HepG2 (cell line): ENCODE measurements around the gene PACS1. TPM values are rescaled to one million over a fixed set of nuclear protein-coding genes. Genes with fewer than 3 reads are reported as not detected.

Experiments
- ATAC-seq: fragments of 200-7000 bp; cut with Tn5 transposase; 3 replicates; pipeline ENCODE4 v1.9.1; 2020; ENCODE audit warnings: mild to moderate bottlenecking, moderate library complexity
- BruUV-seq: library from RNA; stranded (reverse); fragments of 400-500 nt; replicated peaks from 2 replicates; lab custom pipeline; 2021; lab: Mats Ljungman, UMichigan
- CTCF ChIA-PET: fragments of 300-600 bp; formaldehyde crosslinking; extraction: SDS; loops from one replicate; lab custom pipeline; 2021; ENCODE audit warnings: low total read pairs, inconsistent platforms, low intra/inter-chr PET ratio; lab: Yijun Ruan, JAX
- POLR2A ChIA-PET: fragments of 350-600 bp; sonication (Branson Sonifier 250); formaldehyde crosslinking; loops from one replicate; lab custom pipeline; 2020; ENCODE audit warnings: antibody characterized with exemption, inconsistent platforms; lab: Yijun Ruan, JAX
- DNase-seq: peaks from one replicate; pipeline ENCODE4 v3.0.0-alpha.2; 2015; ENCODE audit warnings: low spot score
- FAIRE-seq: peaks from 3 replicates; lab custom pipeline; 2011; peaks lifted over from hg19 to GRCh38; lab: Jason Lieb, UNC
- H2AFZ ChIP-seq: one replicate; pipeline ENCODE4 v1.6.1; 2011; ENCODE audit warnings: low read length, inconsistent platforms
- H3K27ac ChIP-seq: fragments of 300-600 bp; 3 replicates; pipeline ENCODE4 v1.8.0; 2011; ENCODE audit warnings: mixed run types, mild to moderate bottlenecking, mixed read lengths, low read length, inconsistent platforms; ENCODE audit not compliant: insufficient read depth; ENCODE audit errors: extremely low read length
- H3K27me3 ChIP-seq, 2 experiments: fragments of 200-600 bp in 1 of 2; 2 replicates in 1 of 2; 3 replicates in 1 of 2; pipeline versions ENCODE4 v1.6.0 to v1.8.0; 2011; ENCODE audit warnings: low read length in 2 of 2, mild to moderate bottlenecking in 2 of 2, moderate library complexity in 2 of 2, inconsistent platforms in 1 of 2; ENCODE audit not compliant: insufficient read depth in 2 of 2, control insufficient read depth in 1 of 2
- H3K36me3 ChIP-seq, 2 experiments: fragments of 200-600 bp in 1 of 2; replicated peaks in 1 of 2; 2 replicates in 1 of 2; 3 replicates in 1 of 2; pipeline versions ENCODE4 v1.5.1 to v1.8.0; 2011; ENCODE audit warnings: low read length in 2 of 2, inconsistent platforms in 1 of 2; ENCODE audit not compliant: insufficient read depth in 2 of 2, control insufficient read depth in 1 of 2
- H3K4me1 ChIP-seq: 2 replicates; pipeline ENCODE4 v1.5.1; 2012; ENCODE audit warnings: low read length, inconsistent platforms; ENCODE audit not compliant: insufficient read depth
- H3K4me2 ChIP-seq: 2 replicates; pipeline ENCODE4 v1.6.0; 2011; ENCODE audit warnings: low read depth, low read length, inconsistent platforms
- H3K4me3 ChIP-seq, 3 experiments: fragments of 200-600 bp in 1 of 3; sonication (generic), shearing (Covaris generic) in 1 of 3; replicated peaks in 1 of 3; 2 replicates each; pipeline ENCODE4 v1.5.1; 2011 to 2016; ENCODE audit warnings: low read length in 3 of 3, inconsistent platforms in 2 of 3, low read depth in 2 of 3, mild to moderate bottlenecking in 2 of 3, control low read depth in 1 of 3, mixed read lengths in 1 of 3; ENCODE audit not compliant: insufficient read depth in 1 of 3
- H3K79me2 ChIP-seq: one replicate; pipeline ENCODE4 v1.6.1; 2011; ENCODE audit warnings: low read length, inconsistent platforms; ENCODE audit not compliant: insufficient read depth
- H3K9ac ChIP-seq: 2 replicates; pipeline ENCODE4 v1.6.0; 2011; ENCODE audit warnings: mild to moderate bottlenecking, low read depth, low read length, inconsistent platforms; ENCODE audit not compliant: insufficient read depth
- H3K9me3 ChIP-seq: 2 replicates; pipeline ENCODE4 v1.5.1; 2012; ENCODE audit warnings: mild to moderate bottlenecking, low read length
- H4K20me1 ChIP-seq: 2 replicates; pipeline ENCODE4 v1.6.0; 2011; ENCODE audit warnings: inconsistent platforms, mild to moderate bottlenecking, low read length, moderate library complexity; ENCODE audit not compliant: insufficient read depth
- CREB1 ChIP-seq, 2 experiments: fragments of 450-650 bp in 1 of 2; IDR thresholded peaks; 2 replicates each; pipeline ENCODE4 v1.6.1; 2016 to 2017; ENCODE audit warnings: control low read depth in 1 of 2, mild to moderate bottlenecking in 1 of 2, missing compliant biosample characterization in 1 of 2, missing genetic modification characterization in 1 of 2
- ELF1 ChIP-seq: sonication (generic); formaldehyde crosslinking; IDR thresholded peaks from 2 replicates; pipeline ENCODE4 v1.4.0; 2020; ENCODE audit warnings: missing genetic modification reagents
- EP300 ChIP-seq, 3 experiments: sonication (generic) in 1 of 3; formaldehyde crosslinking in 1 of 3; IDR thresholded peaks; 2 replicates each; pipeline versions ENCODE4 v1.5.1 to v1.6.1; 2011 to 2020; ENCODE audit warnings: low read depth in 2 of 3, low read length in 2 of 3, borderline replicate concordance in 1 of 3, improper control_type of control experiment in 1 of 3, mild to moderate bottlenecking in 1 of 3, missing genetic modification reagents in 1 of 3, moderate library complexity in 1 of 3
- FOXM1 ChIP-seq: sonication (generic); formaldehyde crosslinking; IDR thresholded peaks from 2 replicates; pipeline ENCODE4 v1.5.0; 2020; ENCODE audit warnings: missing genetic modification reagents
- GLI4 ChIP-seq: sonication (generic); formaldehyde crosslinking; IDR thresholded peaks from 2 replicates; pipeline ENCODE4 v1.5.1; 2020; ENCODE audit warnings: missing genetic modification reagents, mild to moderate bottlenecking, moderate library complexity, borderline replicate concordance
- IKZF4 ChIP-seq: sonication (generic); formaldehyde crosslinking; IDR thresholded peaks from 2 replicates; pipeline ENCODE4 v1.5.1; 2020; ENCODE audit warnings: borderline replicate concordance, mild to moderate bottlenecking, low read depth, missing genetic modification reagents; ENCODE audit errors: not compliant biosample characterization
- KMT2A ChIP-seq: sonication (generic); formaldehyde crosslinking; IDR thresholded peaks from 2 replicates; pipeline ENCODE4 v1.4.0; 2020; ENCODE audit warnings: missing genetic modification reagents
- MEF2D ChIP-seq: sonication (generic); formaldehyde crosslinking; IDR thresholded peaks from 2 replicates; pipeline ENCODE4 v1.5.1; 2020; ENCODE audit warnings: mild to moderate bottlenecking, missing genetic modification reagents
- MXD3 ChIP-seq: IDR thresholded peaks from 2 replicates; pipeline ENCODE4 v1.6.1; 2016; ENCODE audit warnings: mild to moderate bottlenecking, missing biosample characterization, missing genetic modification reagents
- NFE2L1 ChIP-seq: sonication (generic); formaldehyde crosslinking; IDR thresholded peaks from 2 replicates; pipeline ENCODE4 v1.4.0; 2020; ENCODE audit warnings: missing genetic modification reagents, mild to moderate bottlenecking, borderline replicate concordance
- NR1H2 ChIP-seq: sonication (generic); formaldehyde crosslinking; IDR thresholded peaks from 2 replicates; pipeline ENCODE4 v1.8.1; 2022; ENCODE audit warnings: low read depth, missing genetic modification reagents, borderline replicate concordance
- PRPF4 ChIP-seq: fragments of 200-400 bp; formaldehyde crosslinking; IDR thresholded peaks from 2 replicates; pipeline ENCODE4 v1.6.1; 2016; ENCODE audit warnings: low read length, low read depth; ENCODE audit not compliant: poor library complexity, severe bottlenecking
- RORA ChIP-seq: sonication (generic); formaldehyde crosslinking; IDR thresholded peaks from 2 replicates; pipeline ENCODE4 v1.5.0; 2020; ENCODE audit warnings: mild to moderate bottlenecking, missing genetic modification reagents, moderate library complexity
- TCF12 ChIP-seq, 2 experiments: fragments of 450-650 bp in 1 of 2; sonication (generic) in 1 of 2; formaldehyde crosslinking in 1 of 2; IDR thresholded peaks; 2 replicates each; pipeline versions ENCODE4 v1.6.1 to v1.8.0; 2017 to 2022; ENCODE audit warnings: antibody characterized with exemption in 1 of 2, mild to moderate bottlenecking in 1 of 2, missing genetic modification reagents in 1 of 2, moderate library complexity in 1 of 2
- THAP9 ChIP-seq: sonication (generic); formaldehyde crosslinking; IDR thresholded peaks from 2 replicates; pipeline ENCODE4; 2020; ENCODE audit warnings: missing genetic modification reagents, mild to moderate bottlenecking, borderline replicate concordance
- ZNF121 ChIP-seq: sonication (generic); formaldehyde crosslinking; IDR thresholded peaks from 2 replicates; pipeline ENCODE4 v1.5.0; 2020; ENCODE audit warnings: mild to moderate bottlenecking, missing genetic modification reagents
- ZNF251 ChIP-seq: sonication (generic); formaldehyde crosslinking; IDR thresholded peaks from 2 replicates; pipeline ENCODE4 v1.9.0; 2021; ENCODE audit warnings: mild to moderate bottlenecking, missing genetic modification reagents
- ZNF383 ChIP-seq: sonication (generic); formaldehyde crosslinking; IDR thresholded peaks from 2 replicates; pipeline ENCODE4 v1.4.0; 2020; ENCODE audit warnings: missing genetic modification reagents, mild to moderate bottlenecking, borderline replicate concordance
- ZNF550 ChIP-seq: sonication (generic); formaldehyde crosslinking; IDR thresholded peaks from 2 replicates; pipeline ENCODE4 v1.4.0; 2020; ENCODE audit warnings: mild to moderate bottlenecking, missing genetic modification reagents, borderline replicate concordance
- WGBS: methylation state at CpG from one replicate; pipeline ENCODE4 v1.1.6; 2017; ENCODE audit warnings: low lambda C conversion rate; 5-methylcytosine and 5-hydroxymethylcytosine counted together
- in situ Hi-C: cut with HindIII; loops from 2 replicates; pipeline ENCODE4 v1.10.0; 2017; ENCODE audit warnings: low pct_unique_long_range_greater_than_20kb; ENCODE audit not compliant: extremely low pct_ligation_motif_present
- intact Hi-C: fragments of 100-400 bp; cut with micrococcal nuclease; formaldehyde crosslinking; loops from one replicate; pipeline ENCODE4 v1.10.0; 2022; ENCODE audit not compliant: unreplicated experiment
- polyA plus RNA-seq, 8 experiments: library from polyadenylated mRNA; depleted of rRNA in 3 of 8; stranded (reverse) in 7 of 8; unstranded in 1 of 8; fragments of >200 nt; fragmentation: Illumina TruSeq in 4 of 8; extraction: Trizol in 4 of 8; gene quantifications; 2 replicates each; pipeline versions ENCODE4 v1.2.1 to v1.2.3, GENCODE V29; 2011 to 2016; ENCODE audit warnings: low read depth in 4 of 8, missing spikeins in 1 of 8, mixed read lengths in 1 of 8; ENCODE audit not compliant: insufficient read depth in 1 of 8
- total RNA-seq, 5 experiments: library from RNA; depleted of rRNA; stranded (reverse); fragments of >200 nt; fragmentation: Illumina TruSeq; extraction: Trizol; gene quantifications; 2 replicates each; pipeline ENCODE4 v1.2.3, GENCODE V29; 2016; ENCODE audit warnings: low read depth in 1 of 5

PACS1 gene
- total and polyA plus RNA-seq, 2 of the 13 experiments (the other 11 are each of a cell fraction or from before 2014, with no cell fraction given), result 7.6 to 8.6 TPM

- Histone ChIP-seq H4K20me1 (no peaks in the 10 kb centered on the region), H3K36me3 (peaks cover 3% of the 10 kb centered on the region in 2 experiments; a peak in 1 of 5 replicates), H3K79me2 (no peaks in the 10 kb centered on the region), H3K4me3 (no peak overlapping the region), H3K9me3 (no peaks in the 10 kb centered on the region), H2AFZ (no peak overlapping the region), H3K4me1 (peaks cover 9% of the 10 kb centered on the region), H3K4me2 (no peak overlapping the region), H3K27me3 (no peaks in the 10 kb centered on the region), H3K9ac (no peak overlapping the region), H3K27ac (no peak overlapping the region)
- in situ Hi-C loops, result no loop called here
- ChIA-PET POLR2A (no interaction called here), CTCF (no interaction called here)
- no TSS peak for BruUV-seq
- DNase-seq (no peak), FAIRE-seq (no peak), ATAC-seq (no peak)
- intact Hi-C loops, result no loop called here
- TF ChIP-seq CREB1 (IDR thresholded peaks at IDR 0.05), result no peak
- no peak for TF ChIP-seq CREB1 (CRISPR knock-in tag; IDR thresholded peaks at IDR 0.05)
- no peak for TF ChIP-seq PRPF4
- no peak for TF ChIP-seq FOXM1 (CRISPR knock-in tag)
- no peak for TF ChIP-seq TCF12 (IDR thresholded peaks at IDR 0.05)
- no peak for TF ChIP-seq TCF12 (CRISPR knock-in tag; IDR thresholded peaks at IDR 0.05)
- TF ChIP-seq ZNF121, result no peak
- no peak for TF ChIP-seq GLI4 (CRISPR knock-in tag)
- TF ChIP-seq ELF1 (CRISPR knock-in tag), result no peak
- TF ChIP-seq ZNF550 (CRISPR knock-in tag), result no peak
- TF ChIP-seq ZNF251 (CRISPR knock-in tag), result no peak
- TF ChIP-seq NFE2L1 (CRISPR knock-in tag), result no peak
- TF ChIP-seq NR1H2 (CRISPR knock-in tag), result no peak
- no peak for TF ChIP-seq MEF2D
- no peak for TF ChIP-seq RORA (CRISPR knock-in tag)
- no peak for TF ChIP-seq KMT2A (CRISPR knock-in tag)
- no peak for TF ChIP-seq MXD3 (CRISPR knock-in tag)
- TF ChIP-seq ZNF383 (CRISPR knock-in tag), result no peak
- TF ChIP-seq EP300 (IDR thresholded peaks at IDR 0.05; ENCODE audit: low read depth in 2 of 2, low read length in 2 of 2), result no peak
- no peak for TF ChIP-seq EP300 (CRISPR knock-in tag; IDR thresholded peaks at IDR 0.05; ENCODE audit: borderline replicate concordance)
- TF ChIP-seq THAP9 (CRISPR knock-in tag), result no peak
- no peak for TF ChIP-seq IKZF4 (CRISPR knock-in tag)
- 94% methylated on average over 8 of the region's 8 CpGs for WGBS
These were observed 119.1 kb downstream of the PACS1 start for GRCh38 chr11:66189031-66189745.
